ACHN (cell line): Measurements from ENCODE around the gene FAM222B.
"Not testable (repeated sequence)": the region's sequence is repeated elsewhere in the genome, so short reads cannot be mapped to it uniquely, and the experiment has no call there.

ENCODE experiments used
- DNase-seq: peaks from one replicate; pipeline ENCODE4 v3.0.0-alpha.2; 2015
- in situ Hi-C: cut with HindIII; loops from 2 replicates; pipeline ENCODE4 v1.10.0; 2017; ENCODE audit warnings: low sequenced_read_pairs, low pct_ligation_motif_present, low pct_unique_long_range_greater_than_20kb

FAM222B gene

DNA sequence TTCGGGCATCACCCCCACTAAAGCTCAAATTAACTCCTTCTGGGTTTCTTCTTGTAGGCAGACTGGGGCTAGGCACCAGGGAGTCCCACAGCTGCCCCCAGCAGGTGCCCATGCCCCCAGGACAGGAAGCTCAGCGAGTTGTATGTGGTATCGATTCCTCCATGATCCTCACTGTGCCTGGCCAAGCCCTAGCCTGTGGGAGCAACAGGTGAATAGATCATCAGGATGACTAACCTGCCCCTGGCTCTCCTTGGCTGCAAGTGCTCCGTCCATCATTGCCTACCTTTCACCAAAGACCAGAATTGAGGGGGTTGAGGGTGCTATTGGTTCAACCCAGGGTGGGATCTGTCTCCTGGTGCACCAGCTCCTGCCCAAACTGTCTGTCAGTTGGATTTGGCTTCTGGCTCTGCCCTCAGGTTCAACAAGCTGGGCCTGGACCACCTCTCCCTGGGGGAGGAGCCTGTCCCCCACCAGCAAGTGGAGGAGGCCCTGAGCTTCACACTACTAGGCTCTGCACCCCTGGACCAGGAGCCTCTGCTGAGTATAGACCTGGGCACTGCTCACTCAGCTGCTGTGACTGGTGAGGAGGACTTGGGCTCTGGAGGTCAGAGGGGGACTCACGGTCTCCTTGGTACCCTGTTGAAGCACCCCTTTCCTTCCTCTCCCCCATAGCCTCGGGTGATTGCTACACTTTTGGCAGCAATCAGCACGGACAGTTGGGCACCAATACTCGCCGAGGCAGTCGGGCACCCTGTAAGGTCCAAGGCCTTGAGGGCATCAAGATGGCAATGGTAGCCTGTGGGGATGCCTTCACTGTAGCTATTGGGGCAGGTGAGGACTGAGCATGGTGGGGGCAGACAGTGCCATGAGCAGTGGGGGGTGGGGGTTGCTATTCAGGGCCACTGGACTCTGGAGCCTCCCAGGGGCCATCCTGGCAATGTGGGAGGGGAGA is 101.9 kb downstream of the FAM222B start:
- DNase-seq: no peak
- in situ Hi-C loops: no loop called here

GRCh38 chr17:28738680-28739384 is 103.8 kb downstream of the FAM222B start:
- DNase-seq: no peak
- in situ Hi-C loops: no loop called here

- in situ Hi-C loops: no loop called here
- DNase-seq: no peak
Measured at GRCh38 chr17:28737770-28738679, 104.6 kb downstream of the FAM222B start.

DNA sequence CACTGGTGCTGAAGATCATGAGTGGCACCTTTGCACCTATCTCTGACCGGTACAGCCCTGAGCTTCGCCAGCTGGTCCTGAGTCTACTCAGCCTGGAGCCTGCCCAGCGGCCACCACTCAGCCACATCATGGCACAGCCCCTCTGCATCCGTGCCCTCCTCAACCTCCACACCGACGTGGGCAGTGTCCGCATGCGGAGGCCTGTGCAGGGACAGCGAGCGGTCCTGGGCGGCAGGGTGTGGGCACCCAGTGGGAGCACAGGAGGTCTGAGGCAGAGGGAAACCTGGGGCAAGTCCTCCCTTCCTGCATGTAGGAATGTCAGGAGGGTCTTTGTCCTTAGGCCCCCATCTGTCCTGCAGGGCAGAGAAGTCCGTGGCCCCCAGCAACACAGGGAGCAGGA is 105.3 kb downstream of the FAM222B start:
- in situ Hi-C loops: no loop called here
- DNase-seq: no peak

- in situ Hi-C loops, DNase-seq: not testable (repeated sequence)
Measured at GRCh38 chr17:28735913-28736769, 106.4 kb downstream of the FAM222B start.

- in situ Hi-C loops: no loop called here
- no peak for DNase-seq
Measured at GRCh38 chr17:28735242-28735722, 107.3 kb downstream of the FAM222B start.

GRCh38 chr17:28734712-28735241 is 107.8 kb downstream of the FAM222B start:
- no peak for DNase-seq
- in situ Hi-C loops: no loop called here

GRCh38 chr17:28733346-28733745 is 109.2 kb downstream of the FAM222B start:
- DNase-seq: no peak
- in situ Hi-C loops: no loop called here

DNA sequence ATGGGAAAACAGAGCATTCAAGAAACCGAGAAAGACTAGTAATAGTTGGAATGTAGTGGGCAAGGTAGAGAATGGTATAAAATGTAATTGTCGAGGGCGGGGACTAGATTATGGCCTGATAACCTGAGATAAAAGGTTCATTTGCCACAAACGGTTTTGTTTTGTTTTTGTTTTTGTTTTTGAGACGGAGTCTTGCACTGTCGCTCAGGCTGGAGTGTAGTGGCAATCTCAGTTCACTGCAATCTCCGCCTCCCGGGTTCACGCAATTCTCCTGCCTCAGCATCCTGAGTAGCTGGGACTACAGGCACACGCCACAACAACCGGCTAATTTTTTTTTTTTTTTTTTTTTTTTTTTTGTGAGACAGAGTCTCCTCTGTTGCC is 112.7 kb downstream of the FAM222B start:
- no peak for DNase-seq
- in situ Hi-C loops: no loop called here

DNA sequence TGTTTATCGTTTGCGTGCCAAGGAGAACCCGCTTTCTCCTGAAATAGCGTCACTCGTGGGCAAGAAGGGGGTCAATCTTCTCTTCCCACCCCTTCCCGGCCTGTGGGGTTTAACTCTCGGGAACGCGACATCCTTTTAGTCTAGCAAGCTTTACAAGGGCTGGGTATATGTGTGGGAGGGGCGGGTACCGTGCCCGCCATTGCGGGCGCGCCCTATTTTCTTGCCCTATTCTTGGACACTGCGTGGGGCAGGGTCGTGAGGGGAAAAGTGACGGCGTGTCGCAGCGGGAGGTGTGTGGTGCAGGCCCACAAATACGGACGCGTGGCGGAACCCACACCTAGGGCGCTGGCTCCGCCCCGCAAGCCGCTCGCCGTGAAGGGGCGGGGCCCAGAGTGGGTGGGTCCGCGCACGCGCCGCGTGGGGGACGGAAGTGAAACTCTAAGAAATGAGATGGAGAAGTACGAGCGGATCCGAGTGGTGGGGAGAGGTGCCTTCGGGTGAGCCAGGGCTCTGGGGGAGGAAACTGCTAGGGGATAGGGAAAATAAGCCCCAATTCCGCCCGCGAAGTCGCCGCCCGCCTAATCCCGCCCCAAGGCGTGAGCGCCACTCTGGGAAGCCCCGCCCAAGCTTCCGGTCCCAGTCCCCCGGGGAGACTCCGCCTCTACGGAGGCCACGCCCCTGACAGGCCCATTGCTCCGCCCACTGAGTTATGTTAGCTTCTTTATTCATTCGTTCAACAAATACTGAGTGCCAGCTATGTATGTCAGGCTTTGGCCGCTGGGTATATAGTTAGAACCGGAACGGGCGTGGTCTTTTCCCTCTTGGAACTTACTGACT is 114.0 kb downstream of the FAM222B start, which contains the start of gene NEK8:
TSS of gene NEK8 (plus strand) at position 425 of the 837 bp plus-strand sequence. CDS start at position 451, 26 bp downstream.
- in situ Hi-C loops: no loop called here
- peak; percentile 93 for DNase-seq

DNA sequence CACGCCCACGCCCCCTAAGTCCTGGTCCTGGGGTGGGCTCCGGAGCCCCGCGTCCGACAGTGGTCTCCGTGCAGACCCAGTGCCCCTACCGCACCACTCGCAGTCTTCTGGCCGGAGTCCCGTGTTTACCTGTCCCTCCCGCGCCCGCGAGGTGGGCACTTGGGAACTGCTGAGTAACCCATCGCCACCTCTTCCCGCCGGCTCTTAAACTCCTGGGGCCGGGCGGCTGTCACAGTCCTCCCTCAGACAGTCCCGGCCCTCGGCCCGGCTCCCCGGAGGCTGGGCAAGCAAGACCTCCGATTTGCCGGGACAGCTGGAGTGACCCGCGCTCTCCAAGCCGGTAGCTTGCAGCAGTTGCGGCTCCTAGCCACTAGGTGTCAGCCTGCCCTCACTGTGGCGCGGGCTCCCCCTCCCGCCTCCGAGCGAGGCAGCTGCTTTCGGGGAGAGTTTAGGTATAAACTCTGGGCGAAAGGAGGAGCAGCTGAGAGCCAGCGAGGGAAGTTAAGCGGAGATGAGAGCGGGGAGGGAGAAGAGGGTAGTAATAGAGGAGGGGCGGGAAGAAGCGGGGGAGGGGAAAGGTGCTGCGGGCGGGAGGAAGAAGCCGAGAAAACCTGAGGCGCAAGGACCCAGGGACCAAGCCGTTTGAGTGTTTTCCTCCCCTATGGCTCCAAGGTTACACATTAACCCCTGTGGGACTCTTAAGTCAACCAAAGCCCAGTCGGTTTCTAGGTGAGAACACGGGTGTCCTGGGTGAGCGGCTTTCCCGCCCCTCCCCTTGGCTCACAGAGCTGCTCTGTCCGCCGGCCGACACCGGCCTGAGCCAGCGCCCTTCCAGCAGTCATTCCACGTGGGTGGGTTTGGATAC is 115.7 kb downstream of the FAM222B start:
- DNase-seq: peak; percentile 98
- in situ Hi-C loops: no loop called here

DNA sequence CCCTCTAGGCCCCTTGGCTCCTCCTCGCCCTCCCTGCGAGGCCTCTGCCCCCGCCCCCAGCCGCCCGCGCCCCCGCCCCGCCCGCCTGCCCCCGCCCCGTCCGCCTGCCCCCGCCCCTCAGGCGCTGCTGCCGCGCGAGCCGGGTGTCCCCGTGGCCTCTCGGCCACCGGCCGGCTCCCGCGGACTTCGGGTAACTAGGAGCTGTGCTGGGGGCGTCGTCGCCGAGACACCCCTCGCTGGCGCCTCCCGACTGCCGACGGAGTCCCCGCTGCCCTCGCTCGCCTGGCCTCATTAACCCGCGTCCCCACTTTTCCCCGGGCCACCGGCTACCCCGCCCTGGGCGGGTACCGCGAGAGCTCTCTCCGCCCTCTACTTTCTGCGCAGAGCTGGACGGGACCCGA is 116.4 kb downstream of the FAM222B start, which contains the start of gene TLCD1:
TSS of gene TLCD1 (minus strand) at position 8 of the 401 bp plus-strand sequence. CDS start 136 bp downstream, outside the sequence.
- in situ Hi-C loops: no loop called here
- peak; percentile 83 for DNase-seq

DNA sequence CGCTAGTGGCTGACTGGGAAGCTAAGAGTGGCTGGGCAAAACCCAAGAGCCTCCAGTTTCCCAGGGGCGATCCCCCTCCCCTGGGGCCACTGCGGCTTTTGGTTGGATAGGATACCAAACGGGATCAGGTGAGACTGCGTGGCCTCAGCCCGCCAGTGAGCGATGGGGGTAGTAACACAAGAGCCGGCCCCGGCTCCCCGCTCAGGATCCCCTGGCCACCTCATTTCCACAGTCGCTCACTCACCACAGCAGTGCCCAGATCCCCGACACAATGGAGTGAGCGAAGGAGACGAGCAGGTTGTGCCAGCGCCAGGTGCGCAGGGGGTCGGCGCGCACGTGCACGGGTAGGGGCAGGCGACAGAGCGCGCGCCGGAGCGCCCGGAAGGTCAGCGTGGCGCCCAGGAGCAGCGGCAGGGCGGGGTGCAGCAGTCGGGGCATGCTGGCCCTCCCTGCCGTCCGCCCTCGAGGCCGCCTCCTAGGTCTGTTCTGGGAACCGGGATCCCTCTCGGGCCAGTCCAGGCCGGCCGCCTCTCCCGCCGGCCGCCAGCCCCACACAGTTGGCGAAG is 116.8 kb downstream of the FAM222B start:
- DNase-seq: peak; percentile 62
- in situ Hi-C loops: no loop called here

DNA sequence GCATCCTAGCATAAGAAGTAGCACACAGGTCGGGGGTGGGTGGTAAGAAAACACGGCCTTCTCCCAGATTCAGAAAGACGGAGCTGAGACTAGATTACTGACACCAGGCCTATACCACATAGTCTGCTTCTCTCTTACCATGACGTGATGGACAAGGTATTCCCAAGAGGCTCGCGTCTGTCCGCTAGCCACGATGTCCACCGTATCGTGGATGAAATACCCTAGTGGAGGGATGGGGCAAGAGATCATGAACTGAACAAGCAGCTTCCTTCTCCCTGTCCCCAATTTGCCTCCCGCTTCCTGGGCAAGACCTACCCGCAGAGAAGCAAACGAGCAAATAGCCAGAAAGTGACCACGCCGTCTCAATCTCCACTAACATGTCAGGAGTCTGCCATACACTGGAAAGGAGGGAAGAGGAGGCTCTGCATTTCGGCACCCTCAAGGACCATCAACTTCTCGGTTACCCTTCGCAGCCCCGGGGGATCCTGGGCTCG is 117.4 kb downstream of the FAM222B start:
- in situ Hi-C loops: no loop called here
- peak; percentile 81 for DNase-seq

DNA sequence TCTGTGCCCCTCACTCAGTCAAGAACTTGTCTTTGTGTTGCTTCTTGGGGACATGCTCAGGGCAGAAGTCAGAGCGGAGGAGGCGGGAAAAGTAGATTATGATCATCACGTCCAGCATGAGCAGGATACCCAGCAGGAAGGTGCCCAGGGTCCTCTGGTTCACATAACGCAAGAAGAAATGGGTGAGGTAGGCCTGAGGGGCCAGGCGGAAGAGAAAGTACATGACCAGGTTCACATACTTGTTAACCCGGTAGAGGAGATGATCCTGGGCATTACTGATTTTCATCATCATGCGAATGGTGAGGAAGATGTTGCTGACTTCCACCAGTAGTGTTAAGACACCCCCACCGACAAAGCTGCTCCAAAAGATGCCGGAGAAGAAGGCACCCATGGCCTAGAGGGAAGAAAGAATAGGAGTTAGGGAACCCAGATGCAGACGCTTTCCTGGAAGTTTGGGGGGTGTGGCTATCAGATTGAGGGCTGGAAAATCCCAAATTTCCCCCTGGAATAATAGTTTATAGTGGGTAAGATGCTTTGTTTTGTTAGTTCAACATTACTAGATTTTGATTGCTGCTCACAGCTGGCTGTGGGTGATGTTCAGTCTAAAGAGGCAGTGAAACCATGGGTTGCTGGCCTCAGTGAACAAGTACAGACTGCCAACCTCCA is 118.0 kb downstream of the FAM222B start:
- DNase-seq: no peak
- in situ Hi-C loops: no loop called here
